GM13977 (cell line): ENCODE data around the gene HS1BP3.

Source experiments
- DNase-seq: peaks from one replicate; pipeline ENCODE4 v3.0.0; 2012; ENCODE audit warnings: low spot score
- in situ Hi-C: fragments of 300-500 bp; cut with MboI; formaldehyde crosslinking; loops from one replicate; pipeline ENCODE4 v1.12.0; 2022; ENCODE audit warnings: low sequenced_read_pairs, low pct_unique_long_range_greater_than_20kb, mixed read lengths, inconsistent platforms; ENCODE audit not compliant: unreplicated experiment
- TF ChIP-seq, protein P1 (sequence below): IDR thresholded peaks from 2 replicates; pipeline ENCODE4 v1.5.1; 2012; ENCODE audit warnings: mild to moderate bottlenecking, control low read depth; ENCODE audit not compliant: insufficient read depth; ENCODE audit errors: extremely low read depth, missing control alignments

HS1BP3 gene

DNA sequence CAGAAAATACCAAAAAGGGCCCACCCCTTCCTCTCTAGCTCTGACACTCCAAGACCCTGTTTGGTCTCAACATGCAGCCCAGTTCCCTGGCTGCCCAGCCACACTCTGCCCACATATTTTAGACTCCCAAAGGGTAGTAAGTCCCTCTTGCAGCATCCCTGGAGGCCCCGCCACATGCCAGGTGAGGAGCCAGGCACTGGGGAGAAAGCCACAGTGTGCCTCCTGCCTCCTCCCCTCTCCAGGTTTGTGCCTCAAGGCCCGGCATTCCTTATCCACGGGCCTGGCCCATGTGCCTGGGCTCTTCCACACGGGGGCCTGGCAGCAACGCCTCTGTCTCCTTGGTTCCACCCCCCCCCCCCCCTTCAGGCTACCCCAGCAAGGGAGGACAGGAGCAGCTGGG lies 75.5 kb downstream of the HS1BP3 start:
- TF ChIP-seq, protein P1, sequence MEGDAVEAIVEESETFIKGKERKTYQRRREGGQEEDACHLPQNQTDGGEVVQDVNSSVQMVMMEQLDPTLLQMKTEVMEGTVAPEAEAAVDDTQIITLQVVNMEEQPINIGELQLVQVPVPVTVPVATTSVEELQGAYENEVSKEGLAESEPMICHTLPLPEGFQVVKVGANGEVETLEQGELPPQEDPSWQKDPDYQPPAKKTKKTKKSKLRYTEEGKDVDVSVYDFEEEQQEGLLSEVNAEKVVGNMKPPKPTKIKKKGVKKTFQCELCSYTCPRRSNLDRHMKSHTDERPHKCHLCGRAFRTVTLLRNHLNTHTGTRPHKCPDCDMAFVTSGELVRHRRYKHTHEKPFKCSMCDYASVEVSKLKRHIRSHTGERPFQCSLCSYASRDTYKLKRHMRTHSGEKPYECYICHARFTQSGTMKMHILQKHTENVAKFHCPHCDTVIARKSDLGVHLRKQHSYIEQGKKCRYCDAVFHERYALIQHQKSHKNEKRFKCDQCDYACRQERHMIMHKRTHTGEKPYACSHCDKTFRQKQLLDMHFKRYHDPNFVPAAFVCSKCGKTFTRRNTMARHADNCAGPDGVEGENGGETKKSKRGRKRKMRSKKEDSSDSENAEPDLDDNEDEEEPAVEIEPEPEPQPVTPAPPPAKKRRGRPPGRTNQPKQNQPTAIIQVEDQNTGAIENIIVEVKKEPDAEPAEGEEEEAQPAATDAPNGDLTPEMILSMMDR = no peak
- DNase-seq = no peak
- in situ Hi-C loops = no loop called here

DNA sequence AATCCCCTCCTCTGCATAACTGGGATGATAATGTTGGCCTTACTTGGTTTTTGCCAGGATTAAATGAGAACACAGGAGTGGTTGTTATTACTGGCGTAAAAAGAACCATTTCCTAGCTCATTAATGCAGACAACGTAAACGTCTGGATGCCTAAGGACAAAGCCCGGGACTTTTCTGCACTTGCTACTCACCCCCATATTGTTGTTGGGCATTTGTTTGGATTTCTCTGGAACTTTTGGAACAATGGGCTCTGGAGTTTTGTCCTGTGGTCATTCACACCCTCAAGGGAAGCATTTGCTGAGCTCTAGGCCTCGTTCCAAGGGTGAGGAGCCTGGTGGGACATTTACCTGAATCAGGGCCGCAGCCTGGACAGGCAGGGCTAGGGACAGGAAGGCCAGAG lies 76.0 kb downstream of the HS1BP3 start:
- TF ChIP-seq, protein P1 = no peak
- in situ Hi-C loops = no loop called here

DNA sequence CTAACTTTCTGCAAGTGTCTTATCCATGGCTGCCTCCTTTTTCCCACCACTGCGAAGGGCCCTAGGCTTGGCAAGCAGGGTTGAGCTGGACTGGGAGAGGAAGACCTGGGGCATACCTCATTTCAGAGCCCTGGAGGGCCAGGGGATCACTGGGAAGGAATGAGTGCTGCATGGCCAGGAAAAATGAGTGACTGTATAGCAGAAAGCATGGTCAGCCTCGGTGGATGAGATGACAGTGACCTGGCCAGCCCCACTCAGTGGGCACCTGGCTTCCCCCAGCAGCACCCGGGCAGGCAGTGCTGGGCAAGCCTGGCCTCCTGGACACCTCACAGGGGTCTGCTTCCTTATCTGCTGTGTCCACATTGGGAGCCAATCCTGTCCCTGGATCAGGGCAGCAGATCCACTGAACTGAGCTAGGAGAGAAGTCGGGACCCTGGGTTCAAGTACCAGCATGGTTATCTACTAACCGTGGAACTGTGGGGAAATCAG lies 76.4 kb downstream of the HS1BP3 start:
- no peak for DNase-seq
- in situ Hi-C loops = no loop called here
- TF ChIP-seq, protein P1 = no peak

More for the DNA sequence above, 76.0 kb downstream of the HS1BP3 start:
- no peak for DNase-seq

DNA sequence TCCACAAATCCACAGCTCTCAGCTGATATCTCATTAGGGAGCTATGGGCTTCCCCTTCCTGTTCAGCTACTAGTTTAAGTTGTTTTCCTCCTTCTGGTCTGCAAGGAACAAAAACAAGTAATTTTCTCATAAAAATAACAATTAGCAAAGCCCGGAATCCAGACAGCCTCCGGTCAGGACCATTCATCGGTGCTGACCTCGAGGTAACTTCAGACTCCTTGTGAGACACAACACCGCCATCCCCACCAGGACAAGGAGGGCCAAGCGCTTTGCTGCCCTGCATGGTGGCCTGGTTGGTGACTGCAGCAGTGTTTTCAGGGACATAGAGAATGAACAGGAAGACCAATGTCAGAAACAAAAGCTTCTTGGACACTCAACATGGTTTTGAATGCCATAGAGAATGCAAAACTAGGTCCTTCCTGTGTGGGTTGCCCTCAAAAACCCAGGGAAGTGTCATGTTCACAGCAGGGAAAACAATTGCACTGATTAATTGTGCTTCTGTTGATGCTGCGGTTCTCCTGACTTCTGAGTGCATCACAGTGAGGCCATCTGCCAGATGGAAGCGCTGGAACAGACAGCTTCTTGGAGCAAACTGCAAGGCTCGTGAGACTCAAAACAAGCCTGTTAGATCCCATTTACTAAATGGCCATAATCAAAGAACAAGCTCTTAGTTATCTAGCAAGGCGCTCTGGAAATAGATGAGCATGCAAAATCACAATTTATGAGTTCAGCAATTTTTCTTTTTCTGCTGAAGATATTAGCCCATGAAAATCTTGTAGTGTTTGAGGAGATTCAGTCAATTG lies 77.1 kb downstream of the HS1BP3 start:
- no peak for DNase-seq

DNA sequence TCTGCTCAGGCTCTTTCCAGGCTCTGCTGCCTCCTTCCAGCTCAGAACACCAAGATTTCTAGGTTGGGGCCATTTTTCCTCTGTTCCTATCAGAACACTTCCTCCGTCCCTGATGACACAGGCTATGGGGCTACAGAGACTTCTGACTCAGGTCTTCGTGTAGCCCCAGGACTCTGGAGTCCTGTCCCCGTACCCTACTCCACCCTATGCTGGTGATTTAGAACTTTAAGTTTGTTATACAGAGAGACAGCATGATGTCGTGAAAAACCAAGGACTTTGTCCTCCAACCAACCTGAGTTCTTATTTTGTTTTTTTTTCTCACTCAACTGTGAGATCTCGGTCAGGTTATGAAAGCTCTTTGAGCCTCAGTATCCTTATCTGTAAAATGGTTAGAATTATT lies 78.7 kb downstream of the HS1BP3 start:
- TF ChIP-seq, protein P1 = no peak
- in situ Hi-C loops = no loop called here
- no peak for DNase-seq

More for the DNA sequence above, 77.1 kb downstream of the HS1BP3 start:
- TF ChIP-seq, protein P1 = no peak
- in situ Hi-C loops = no loop called here

DNA sequence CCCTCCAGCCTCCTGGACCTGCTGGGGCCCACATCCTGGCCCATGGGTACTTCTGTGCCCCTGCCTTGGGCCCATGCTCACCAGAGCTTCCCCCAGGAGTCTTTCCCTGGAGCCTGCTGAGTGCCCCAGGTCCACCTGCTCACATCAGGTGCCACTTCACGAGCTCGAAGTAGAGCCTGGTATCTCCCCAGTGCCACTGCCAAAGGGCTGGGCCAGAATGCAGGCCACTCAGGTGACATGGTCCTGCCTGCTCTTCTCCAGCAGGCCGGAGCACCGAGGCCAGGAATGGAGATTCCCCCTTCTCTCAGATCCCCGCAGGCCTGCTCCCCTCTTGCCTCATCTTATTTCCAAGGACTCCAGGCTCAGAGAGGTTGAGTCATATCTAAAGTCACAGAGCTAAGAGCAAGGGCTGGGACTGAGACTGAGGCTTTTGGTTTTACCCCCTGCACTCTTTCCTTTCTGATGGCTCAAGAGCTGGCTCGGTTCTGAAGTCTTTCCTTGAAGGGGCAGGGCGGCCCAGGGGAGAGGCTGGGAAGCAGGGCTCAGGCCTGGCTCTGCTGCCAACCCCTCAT lies 79.2 kb downstream of the HS1BP3 start:
- no peak for DNase-seq
- in situ Hi-C loops = no loop called here
- TF ChIP-seq, protein P1 = no peak
